ENCODE data around the gene NPC1L1.
A peak's percentile ranks its signal among the peaks of the same experiment; 100 is the strongest.

Gene NPC1L1

DNA sequence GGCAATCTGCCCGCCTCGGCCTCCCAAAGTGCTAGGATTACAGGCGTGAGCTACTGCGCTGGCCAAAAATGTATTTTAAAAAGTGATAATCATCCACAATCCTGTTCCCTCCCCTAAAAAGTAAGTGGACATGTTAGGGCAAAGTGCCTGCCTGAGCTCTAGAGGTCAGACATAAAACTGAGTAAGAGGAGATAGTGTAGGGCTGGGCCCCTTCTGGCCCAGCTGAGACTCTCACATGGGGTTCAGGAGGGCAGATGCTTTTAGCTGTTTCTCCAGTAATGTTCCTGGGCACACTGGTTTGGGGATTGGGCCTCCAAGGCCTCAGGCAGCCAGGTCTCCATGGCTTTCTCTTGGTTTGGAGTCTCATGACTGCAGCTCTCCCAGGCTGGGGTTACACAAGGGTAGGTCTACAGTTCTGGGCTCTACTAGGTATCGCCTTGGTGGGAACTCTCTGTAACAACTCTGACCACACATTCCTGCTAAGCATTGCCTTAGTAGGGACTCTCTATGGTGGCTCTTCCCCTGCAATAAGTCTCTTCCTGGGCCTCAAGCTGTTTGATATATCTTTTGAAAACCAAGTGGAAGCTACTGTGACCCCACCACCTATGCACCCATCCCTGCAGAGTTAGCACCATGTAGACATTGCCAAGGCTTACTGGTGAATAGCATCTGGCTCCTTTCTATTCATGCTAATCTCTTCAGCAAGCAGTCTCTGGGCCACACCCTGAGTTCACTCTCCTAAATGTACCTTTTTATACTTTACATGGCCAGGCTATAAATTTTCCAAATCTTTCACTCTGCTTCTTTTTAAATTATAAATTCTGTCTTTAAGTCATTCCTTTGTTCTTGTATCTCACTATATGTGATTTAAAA, 43.7 kb downstream of the NPC1L1 start:
- Histone ChIP-seq H2AFZ (ENCODE audit: low read depth, low read length) (no peak overlapping the region), H3K9me3 (ENCODE audit: low read length) (no peaks in the 10 kb centered on the region), H3K36me3 (ENCODE audit: insufficient read depth, low read length) (no peaks in the 10 kb centered on the region), H3K4me1 (ENCODE audit: insufficient read depth, low read length) (no peaks in the 10 kb centered on the region), H3K4me3 (ENCODE audit: low read length) (no peak overlapping the region), H3K27me3 (ENCODE audit: insufficient read depth, low read length) (peaks cover 7% of the 10 kb centered on the region)

- no peaks in the 10 kb centered on the region for H3K36me3 ChIP-seq (ENCODE audit: insufficient read depth, low read length)
- H3K4me1 ChIP-seq (ENCODE audit: insufficient read depth, low read length) = peaks cover 1% of the 10 kb centered on the region
- H3K9me3 ChIP-seq (ENCODE audit: low read length) = no peaks in the 10 kb centered on the region
- H2AFZ ChIP-seq (ENCODE audit: low read depth, low read length) = no peak overlapping the region
- H3K27me3 ChIP-seq (ENCODE audit: insufficient read depth, low read length) = peaks cover 7% of the 10 kb centered on the region
- no peak overlapping the region for H3K4me3 ChIP-seq (ENCODE audit: low read length)
These were observed 44.7 kb downstream of the NPC1L1 start for GRCh38 chr7:44496385-44496784.

GRCh38 chr7:44494960-44495359, 46.2 kb downstream of the NPC1L1 start:
- Histone ChIP-seq H3K36me3 (ENCODE audit: insufficient read depth, low read length) (no peaks in the 10 kb centered on the region), H2AFZ (ENCODE audit: low read depth, low read length) (no peak overlapping the region)

DNA sequence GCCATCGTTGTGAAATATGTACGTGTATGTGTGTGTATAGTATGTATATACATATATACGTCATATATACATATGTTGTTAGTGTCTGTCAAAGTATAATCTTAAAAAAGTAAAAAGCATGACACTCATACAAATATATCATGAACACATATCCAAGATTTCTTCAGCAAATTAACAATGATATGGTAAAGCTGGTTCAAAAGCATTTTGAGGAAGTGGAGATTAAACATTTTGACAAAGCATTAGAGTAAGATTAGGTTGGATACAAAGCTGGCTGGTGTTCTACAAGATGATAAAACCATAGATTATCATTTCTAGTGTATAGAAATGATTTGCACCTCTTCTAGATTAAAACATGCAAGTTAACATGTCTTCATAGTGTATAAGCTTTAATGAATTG, 49.9 kb downstream of the NPC1L1 start:
- H3K9me3 ChIP-seq (ENCODE audit: low read length) = no peaks in the 10 kb centered on the region
- peaks cover 19% of the 10 kb centered on the region for H3K4me1 ChIP-seq (ENCODE audit: insufficient read depth, low read length)
- H2AFZ ChIP-seq (ENCODE audit: low read depth, low read length) = peak overlapping the region; percentile 89
- H3K36me3 ChIP-seq (ENCODE audit: insufficient read depth, low read length) = peaks cover 10% of the 10 kb centered on the region
- peak overlapping the region; percentile 72 for H3K4me3 ChIP-seq (ENCODE audit: low read length)
- H3K27me3 ChIP-seq (ENCODE audit: insufficient read depth, low read length) = no peaks in the 10 kb centered on the region

More at GRCh38 chr7:44494960-44495359, 46.2 kb downstream of the NPC1L1 start:
- H3K27me3 ChIP-seq (ENCODE audit: insufficient read depth, low read length) = peaks cover 7% of the 10 kb centered on the region
- H3K4me1 ChIP-seq (ENCODE audit: insufficient read depth, low read length) = peaks cover 5% of the 10 kb centered on the region
- no peak overlapping the region for H3K4me3 ChIP-seq (ENCODE audit: low read length)
- no peaks in the 10 kb centered on the region for H3K9me3 ChIP-seq (ENCODE audit: low read length)

DNA sequence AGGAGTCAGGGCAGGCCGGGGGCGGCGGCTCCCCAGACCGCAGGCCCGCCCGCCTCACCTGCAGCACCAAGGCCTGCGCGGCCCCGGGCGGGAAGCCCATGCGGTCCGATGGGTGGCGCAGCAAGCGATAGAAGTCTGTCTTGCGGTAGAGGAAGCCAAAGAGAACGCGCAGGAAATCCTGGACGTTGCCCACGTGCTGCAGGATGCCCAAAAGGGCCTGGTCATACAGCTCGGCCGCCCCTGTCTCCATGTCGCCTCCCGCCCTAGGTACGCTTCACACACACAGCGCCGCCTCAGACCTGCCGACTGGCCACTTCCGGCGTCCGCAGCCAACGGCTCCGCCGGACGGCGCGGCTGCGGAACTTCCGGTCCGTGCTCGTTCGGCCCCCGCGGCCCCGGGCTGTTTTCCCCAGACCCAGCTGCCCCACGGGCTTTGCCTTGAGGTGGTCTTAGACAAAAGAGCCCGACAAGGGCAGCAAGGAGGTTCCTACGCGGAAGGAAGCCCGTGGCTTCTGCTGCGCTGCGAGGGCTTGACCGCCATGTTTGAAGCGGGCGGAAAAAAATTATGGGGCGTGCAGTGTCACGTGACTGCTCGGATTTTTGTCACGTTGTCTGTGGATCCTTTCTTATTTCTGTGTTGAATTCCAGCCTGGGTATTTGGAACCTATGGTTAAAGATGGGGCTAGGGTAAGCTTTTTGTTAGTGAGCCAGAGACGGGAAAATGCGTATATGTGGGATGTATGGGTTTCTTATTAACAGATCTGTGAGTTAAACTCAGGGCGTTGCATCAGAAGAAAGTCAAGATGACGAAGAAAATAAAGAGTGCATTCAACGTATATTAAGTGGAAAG, 50.6 kb downstream of the NPC1L1 start, which contains the start of gene NUDCD3:
Gene NUDCD3, minus strand, starts transcription at position 308 of the 850 bp plus-strand sequence. Its CDS starts 58 bp downstream, at position 250.
- H3K36me3 ChIP-seq (ENCODE audit: insufficient read depth, low read length) = peaks cover 12% of the 10 kb centered on the region
- peak within 1 kb of the TSS; percentile 72 for H3K4me3 ChIP-seq (ENCODE audit: low read length)
- H3K27me3 ChIP-seq (ENCODE audit: insufficient read depth, low read length) = no peaks in the 10 kb centered on the region
- H3K4me1 ChIP-seq (ENCODE audit: insufficient read depth, low read length) = peaks cover 19% of the 10 kb centered on the region
- H2AFZ ChIP-seq (ENCODE audit: low read depth, low read length) = peak within 1 kb of the TSS; percentile 89
- H3K9me3 ChIP-seq (ENCODE audit: low read length) = no peaks in the 10 kb centered on the region

DNA sequence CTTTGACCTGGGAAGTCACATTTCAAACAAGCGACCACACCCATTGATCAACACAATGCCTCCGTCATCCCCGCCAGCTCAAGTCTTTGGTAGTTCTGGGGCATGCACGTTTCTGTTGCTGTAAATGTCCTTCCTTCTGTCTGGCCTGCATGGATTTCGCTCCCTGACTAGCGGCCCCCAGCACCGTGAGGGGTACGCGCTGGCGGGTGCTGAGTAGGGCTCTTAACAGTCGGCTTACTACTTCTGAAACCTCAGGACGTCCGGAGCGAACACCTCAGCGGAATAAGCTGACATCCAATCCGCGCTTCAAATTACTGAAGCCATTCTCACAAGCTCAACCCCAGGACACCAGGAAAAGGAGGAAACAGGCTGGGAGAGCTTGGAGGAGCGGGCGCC, 51.2 kb downstream of the NPC1L1 start:
- Histone ChIP-seq H3K9me3 (ENCODE audit: low read length) (peaks cover under 1% of the 10 kb centered on the region), H3K4me1 (ENCODE audit: insufficient read depth, low read length) (peaks cover 19% of the 10 kb centered on the region), H3K4me3 (ENCODE audit: low read length) (peak overlapping the region; percentile 72), H3K36me3 (ENCODE audit: insufficient read depth, low read length) (peaks cover 18% of the 10 kb centered on the region), H2AFZ (ENCODE audit: low read depth, low read length) (peak overlapping the region; percentile 89), H3K27me3 (ENCODE audit: insufficient read depth, low read length) (no peaks in the 10 kb centered on the region)

DNA sequence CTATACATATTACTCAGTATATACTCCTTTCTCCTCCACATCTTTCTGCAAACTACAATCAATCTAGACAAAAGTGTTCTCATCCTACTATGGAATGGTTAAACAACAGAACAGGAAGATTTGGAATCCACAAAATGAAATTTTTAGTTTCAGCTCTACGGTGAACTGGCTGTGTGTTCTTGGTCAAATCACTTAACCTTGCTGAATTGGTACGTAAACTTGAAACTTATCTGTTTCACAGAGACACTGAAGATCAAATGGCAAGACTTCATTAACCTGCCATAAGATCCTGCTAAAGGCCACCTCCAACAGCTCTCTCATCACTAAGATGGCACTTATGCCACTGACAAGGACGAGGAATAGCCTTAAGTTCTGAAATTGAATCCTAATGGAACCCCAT, 52.2 kb downstream of the NPC1L1 start:
- peak overlapping the region; percentile 72 for H3K4me3 ChIP-seq (ENCODE audit: low read length)

GRCh38 chr7:44486693-44487092, 54.4 kb downstream of the NPC1L1 start:
- peaks cover 51% of the 10 kb centered on the region for H3K36me3 ChIP-seq (ENCODE audit: insufficient read depth, low read length)
- no peaks in the 10 kb centered on the region for H3K27me3 ChIP-seq (ENCODE audit: insufficient read depth, low read length)
- no peak overlapping the region for H3K4me3 ChIP-seq (ENCODE audit: low read length)

More for the DNA sequence above, 52.2 kb downstream of the NPC1L1 start:
- H3K4me1 ChIP-seq (ENCODE audit: insufficient read depth, low read length) = peaks cover 19% of the 10 kb centered on the region
- no peaks in the 10 kb centered on the region for H3K27me3 ChIP-seq (ENCODE audit: insufficient read depth, low read length)
- peaks cover 28% of the 10 kb centered on the region for H3K36me3 ChIP-seq (ENCODE audit: insufficient read depth, low read length)
- H2AFZ ChIP-seq (ENCODE audit: low read depth, low read length) = no peak overlapping the region
- H3K9me3 ChIP-seq (ENCODE audit: low read length) = peaks cover 8% of the 10 kb centered on the region

DNA sequence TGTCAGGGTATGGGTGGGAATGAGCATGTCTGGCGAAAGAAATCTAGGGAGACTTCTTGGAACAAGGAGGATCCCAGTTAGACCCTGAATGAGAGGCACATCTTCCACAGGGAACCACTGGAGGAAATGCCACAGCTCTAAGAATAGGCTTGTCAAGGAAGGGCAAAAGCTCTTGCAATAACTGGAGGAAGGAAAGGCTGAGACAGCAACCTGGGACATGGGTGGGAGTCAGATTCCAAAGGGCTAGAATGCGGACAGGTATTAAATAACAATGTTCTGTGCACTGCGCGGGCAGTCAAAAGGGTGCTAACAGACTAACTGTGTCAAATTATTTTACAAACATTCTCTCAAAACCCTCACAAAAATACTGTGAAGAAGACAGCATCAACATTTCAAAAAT, 55.1 kb downstream of the NPC1L1 start:
- no peaks in the 10 kb centered on the region for H3K27me3 ChIP-seq (ENCODE audit: insufficient read depth, low read length)
- H3K4me1 ChIP-seq (ENCODE audit: insufficient read depth, low read length) = peaks cover 14% of the 10 kb centered on the region
- no peak overlapping the region for H2AFZ ChIP-seq (ENCODE audit: low read depth, low read length)
- no peak overlapping the region for H3K4me3 ChIP-seq (ENCODE audit: low read length)
- peaks cover 58% of the 10 kb centered on the region for H3K36me3 ChIP-seq (ENCODE audit: insufficient read depth, low read length)
- peaks cover 20% of the 10 kb centered on the region for H3K9me3 ChIP-seq (ENCODE audit: low read length)

More at GRCh38 chr7:44486693-44487092, 54.4 kb downstream of the NPC1L1 start:
- H3K9me3 ChIP-seq (ENCODE audit: low read length) = peaks cover 20% of the 10 kb centered on the region
- no peak overlapping the region for H2AFZ ChIP-seq (ENCODE audit: low read depth, low read length)
- H3K4me1 ChIP-seq (ENCODE audit: insufficient read depth, low read length) = peaks cover 19% of the 10 kb centered on the region

- Histone ChIP-seq H3K27me3 (ENCODE audit: insufficient read depth, low read length) (no peaks in the 10 kb centered on the region), H3K36me3 (ENCODE audit: insufficient read depth, low read length) (peaks cover 66% of the 10 kb centered on the region)
These were observed 56.4 kb downstream of the NPC1L1 start for GRCh38 chr7:44484482-44485313.

DNA sequence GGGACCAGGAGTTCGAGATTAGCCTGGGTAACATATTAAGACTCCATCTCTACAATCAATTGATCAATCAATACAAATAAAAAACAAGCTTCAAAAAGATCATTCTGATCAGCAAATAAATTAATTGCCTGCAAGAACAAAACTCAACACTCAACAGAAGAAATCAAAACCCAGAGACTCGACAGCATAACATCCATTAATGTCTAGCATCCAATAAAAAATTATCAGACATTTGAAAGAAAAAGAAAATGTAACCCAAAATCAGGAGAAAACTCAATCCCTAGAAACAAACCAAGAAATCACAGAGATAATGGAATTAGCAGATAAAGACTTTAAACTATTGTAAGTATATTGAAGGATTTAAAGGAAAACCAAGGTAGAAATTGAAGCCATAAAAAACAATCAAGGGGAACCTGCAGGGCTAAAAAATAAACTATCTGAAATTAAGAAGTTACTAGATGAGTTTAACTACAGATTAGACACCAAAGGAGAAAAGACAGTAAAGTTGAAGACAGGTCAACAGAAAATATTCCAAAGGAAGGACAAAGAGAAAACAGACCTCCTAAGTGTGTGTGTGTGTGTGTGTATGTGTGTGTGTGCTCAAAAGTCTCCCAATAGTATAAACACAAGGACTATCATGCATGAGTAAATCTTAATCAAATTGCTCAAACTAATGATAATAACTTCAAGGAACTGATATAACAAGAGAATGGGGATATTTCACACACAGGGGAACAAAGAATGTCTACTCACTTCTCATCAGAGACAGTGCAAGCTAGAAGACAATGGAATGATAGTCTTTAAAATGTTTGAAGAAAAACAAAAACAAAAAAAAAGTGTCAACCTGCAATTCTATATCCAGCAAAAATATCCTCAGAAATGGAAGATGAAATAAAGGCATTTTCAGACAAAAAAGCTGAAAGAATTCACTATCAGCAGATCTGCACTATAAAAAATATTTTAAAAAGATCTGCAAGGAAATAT, 58.3 kb downstream of the NPC1L1 start:
- H3K9me3 ChIP-seq (ENCODE audit: low read length) = peaks cover 20% of the 10 kb centered on the region
- peaks cover 74% of the 10 kb centered on the region for H3K36me3 ChIP-seq (ENCODE audit: insufficient read depth, low read length)
- no peaks in the 10 kb centered on the region for H3K4me1 ChIP-seq (ENCODE audit: insufficient read depth, low read length)
- H3K27me3 ChIP-seq (ENCODE audit: insufficient read depth, low read length) = no peaks in the 10 kb centered on the region
- H2AFZ ChIP-seq (ENCODE audit: low read depth, low read length) = no peak overlapping the region
- H3K4me3 ChIP-seq (ENCODE audit: low read length) = no peak overlapping the region

More at GRCh38 chr7:44484482-44485313, 56.4 kb downstream of the NPC1L1 start:
- Histone ChIP-seq H3K9me3 (ENCODE audit: low read length) (peaks cover 20% of the 10 kb centered on the region), H2AFZ (ENCODE audit: low read depth, low read length) (no peak overlapping the region), H3K4me3 (ENCODE audit: low read length) (no peak overlapping the region), H3K4me1 (ENCODE audit: insufficient read depth, low read length) (peaks cover 13% of the 10 kb centered on the region)

Measured in neuron (in vitro differentiated cells).